ENCODE results near the gene ZBTB43.

ZBTB43 gene

DNA sequence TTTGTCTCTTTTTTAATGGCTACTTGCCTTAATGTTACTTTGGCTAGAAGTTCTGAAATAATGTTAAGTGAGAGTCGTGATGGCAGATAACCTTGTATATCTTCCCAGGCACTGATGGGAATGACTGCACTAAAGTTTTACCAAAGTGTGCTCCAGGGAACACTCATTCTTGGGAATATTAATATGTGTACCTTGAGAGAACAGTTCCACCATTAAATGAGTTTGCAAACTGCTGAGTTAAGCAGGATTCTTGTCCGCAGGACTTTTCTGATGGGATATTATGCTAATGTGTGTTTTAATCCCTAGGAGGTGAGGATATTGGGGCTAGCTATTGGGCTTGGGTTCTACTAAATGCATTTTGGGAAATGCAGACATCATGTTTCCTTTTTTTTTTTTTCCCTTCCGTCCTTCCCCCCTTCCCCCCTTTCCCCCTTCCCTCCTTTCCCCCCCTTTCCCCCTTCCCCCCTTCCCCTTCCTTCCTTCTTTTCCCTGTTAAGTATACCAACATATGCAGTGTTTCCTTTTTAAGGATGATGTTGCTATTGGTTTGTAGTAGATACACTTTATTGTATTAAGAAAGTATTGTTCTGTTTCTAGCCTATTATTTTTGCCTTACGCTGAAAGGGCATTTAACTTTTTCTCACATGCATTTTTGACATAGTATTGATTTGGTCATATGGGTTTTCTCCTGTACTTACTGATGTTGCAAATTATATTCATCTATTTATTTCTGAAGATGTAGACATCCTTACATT lies 71.1 kb downstream of the ZBTB43 start:
- H3K36me3 Mint-ChIP-seq = peaks cover 4% of the 10 kb centered on the region
- no peaks in the 10 kb centered on the region for H3K9me3 Mint-ChIP-seq (ENCODE audit: low read depth)
- H3K27me3 Mint-ChIP-seq = no peaks in the 10 kb centered on the region
- no peak overlapping the region for H3K4me3 Mint-ChIP-seq
- H3K4me1 Mint-ChIP-seq (ENCODE audit: low read depth) = peaks cover 32% of the 10 kb centered on the region
- H3K27ac Mint-ChIP-seq = no peak overlapping the region

DNA sequence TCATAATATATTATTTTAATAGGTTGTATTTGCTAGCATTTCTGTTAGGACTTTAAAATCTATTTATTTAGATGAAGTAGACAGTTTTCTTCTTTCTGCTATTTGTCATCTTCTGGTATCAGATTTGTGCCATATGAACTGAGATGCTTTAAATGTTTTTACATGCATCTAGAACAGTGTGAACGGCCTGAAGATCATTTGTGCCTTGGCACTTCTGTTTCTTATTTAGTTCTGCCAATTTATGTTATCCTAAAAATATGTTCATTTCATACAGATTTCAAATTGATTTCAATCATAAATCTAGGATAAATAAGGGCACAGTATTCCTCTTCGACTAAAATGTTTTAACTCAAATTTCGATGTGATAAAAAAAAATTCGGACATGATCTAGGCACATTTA lies 71.7 kb downstream of the ZBTB43 start:
- Mint-ChIP-seq H3K27me3 (no peaks in the 10 kb centered on the region), H3K27ac (no peak overlapping the region), H3K4me1 (ENCODE audit: low read depth) (peaks cover 32% of the 10 kb centered on the region), H3K9me3 (ENCODE audit: low read depth) (no peaks in the 10 kb centered on the region), H3K36me3 (peaks cover 4% of the 10 kb centered on the region), H3K4me3 (no peak overlapping the region)

DNA sequence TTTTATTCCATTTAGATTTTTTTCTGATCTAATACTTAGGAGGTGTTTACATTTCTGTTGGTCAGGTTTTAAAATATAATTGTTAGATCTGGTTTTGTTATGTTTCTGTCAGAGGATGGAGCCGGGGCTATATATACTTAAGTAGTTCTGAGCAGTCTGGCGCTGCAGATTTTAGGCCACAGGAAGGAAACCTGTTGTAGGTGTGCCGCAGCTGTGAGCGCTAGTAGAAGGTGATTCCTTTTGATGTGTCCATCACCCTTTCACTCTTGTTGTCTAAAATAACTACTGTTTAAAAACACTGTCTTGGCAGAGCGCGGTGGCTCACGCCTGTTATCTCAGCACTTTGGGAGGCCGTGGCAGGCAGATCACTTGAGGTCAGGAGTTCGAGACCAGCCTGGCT lies 72.6 kb downstream of the ZBTB43 start:
- Mint-ChIP-seq H3K36me3 (peaks cover 8% of the 10 kb centered on the region), H3K4me3 (no peak overlapping the region), H3K9me3 (ENCODE audit: low read depth) (no peaks in the 10 kb centered on the region), H3K27ac (no peak overlapping the region), H3K27me3 (no peaks in the 10 kb centered on the region), H3K4me1 (ENCODE audit: low read depth) (peaks cover 29% of the 10 kb centered on the region)

DNA sequence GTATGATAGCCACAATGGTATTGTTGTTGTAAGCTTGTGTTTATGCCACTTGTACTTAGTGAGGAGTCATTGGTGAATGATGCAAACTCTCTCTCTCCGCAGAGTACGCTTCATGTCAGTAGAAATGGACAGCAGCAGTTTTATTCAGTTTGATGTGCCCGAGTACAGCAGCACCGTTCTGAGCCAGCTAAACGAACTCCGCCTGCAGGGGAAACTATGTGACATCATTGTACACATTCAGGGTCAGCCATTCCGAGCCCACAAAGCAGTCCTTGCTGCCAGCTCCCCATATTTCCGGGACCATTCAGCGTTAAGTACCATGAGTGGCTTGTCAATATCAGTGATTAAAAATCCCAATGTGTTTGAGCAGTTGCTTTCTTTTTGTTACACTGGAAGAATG lies 74.4 kb downstream of the ZBTB43 start:
- Mint-ChIP-seq H3K4me1 (ENCODE audit: low read depth) (peaks cover 22% of the 10 kb centered on the region), H3K27ac (no peak overlapping the region), H3K4me3 (no peak overlapping the region), H3K27me3 (no peaks in the 10 kb centered on the region), H3K36me3 (peaks cover 8% of the 10 kb centered on the region), H3K9me3 (ENCODE audit: low read depth) (no peaks in the 10 kb centered on the region)

DNA sequence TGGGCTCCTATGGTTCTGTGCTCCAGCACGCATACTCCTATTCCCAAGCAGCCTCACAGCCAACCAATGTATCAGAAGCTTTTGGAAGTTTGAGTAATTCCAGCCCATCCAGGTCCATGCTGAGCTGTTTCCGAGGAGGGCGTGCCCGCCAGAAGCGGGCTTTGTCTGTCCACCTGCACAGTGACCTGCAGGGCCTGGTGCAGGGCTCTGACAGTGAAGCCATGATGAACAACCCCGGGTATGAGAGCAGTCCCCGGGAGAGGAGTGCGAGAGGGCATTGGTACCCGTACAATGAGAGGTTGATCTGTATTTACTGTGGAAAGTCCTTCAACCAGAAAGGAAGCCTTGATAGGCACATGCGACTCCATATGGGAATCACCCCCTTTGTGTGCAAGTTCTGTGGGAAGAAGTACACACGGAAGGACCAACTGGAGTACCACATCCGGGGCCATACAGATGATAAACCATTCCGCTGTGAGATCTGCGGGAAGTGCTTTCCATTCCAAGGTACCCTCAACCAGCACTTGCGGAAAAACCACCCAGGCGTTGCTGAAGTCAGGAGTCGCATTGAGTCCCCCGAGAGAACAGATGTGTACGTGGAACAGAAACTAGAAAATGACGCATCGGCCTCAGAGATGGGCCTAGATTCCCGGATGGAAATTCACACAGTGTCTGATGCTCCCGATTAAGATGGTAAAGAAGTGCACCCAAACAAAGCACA lies 75.5 kb downstream of the ZBTB43 start:
- Mint-ChIP-seq H3K27ac (no peak overlapping the region), H3K4me3 (no peak overlapping the region), H3K4me1 (ENCODE audit: low read depth) (peaks cover 21% of the 10 kb centered on the region), H3K27me3 (no peaks in the 10 kb centered on the region), H3K9me3 (ENCODE audit: low read depth) (no peaks in the 10 kb centered on the region), H3K36me3 (peaks cover 8% of the 10 kb centered on the region)

DNA sequence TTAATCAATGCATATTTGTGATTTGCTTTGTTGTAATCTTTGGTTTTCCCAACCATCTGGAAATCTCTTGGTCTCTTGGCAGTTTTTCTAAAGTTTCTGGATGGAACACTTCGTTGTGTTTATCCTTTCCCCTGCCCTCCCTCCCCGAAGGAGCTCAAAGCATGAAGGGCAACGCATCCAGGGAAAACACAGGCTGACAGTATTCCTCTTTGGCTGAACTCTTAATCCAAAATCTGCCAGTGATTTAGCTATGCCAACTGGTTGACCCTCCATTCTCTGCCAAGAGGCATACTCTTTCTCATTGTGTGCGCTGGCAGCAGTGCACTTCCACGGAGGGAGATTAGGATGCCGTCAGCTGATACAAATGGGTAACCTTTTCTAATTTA lies 76.1 kb downstream of the ZBTB43 start:
- Mint-ChIP-seq H3K27ac (no peak overlapping the region), H3K9me3 (ENCODE audit: low read depth) (no peaks in the 10 kb centered on the region), H3K4me3 (no peak overlapping the region), H3K36me3 (peaks cover 8% of the 10 kb centered on the region), H3K27me3 (no peaks in the 10 kb centered on the region), H3K4me1 (ENCODE audit: low read depth) (peaks cover 18% of the 10 kb centered on the region)

DNA sequence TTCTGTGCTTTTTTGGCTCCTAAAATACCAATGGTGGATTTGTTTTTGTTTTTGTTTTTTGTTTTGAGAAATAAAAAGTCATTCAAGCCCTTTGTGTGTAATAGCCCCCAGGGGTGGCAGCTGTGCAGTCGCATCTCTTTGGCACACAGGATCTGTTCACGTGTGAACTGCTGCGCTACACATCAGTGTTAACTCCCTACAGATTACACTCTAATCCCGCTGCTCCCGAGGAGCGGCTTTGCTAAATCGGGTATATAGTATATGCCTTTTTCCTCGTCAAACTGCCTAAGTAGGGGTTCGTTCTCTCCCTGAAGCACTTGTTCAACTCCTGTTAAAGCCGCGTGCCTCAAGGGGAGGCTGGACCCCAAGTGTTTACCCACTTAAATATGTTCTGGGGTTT lies 77.9 kb downstream of the ZBTB43 start:
- Mint-ChIP-seq H3K9me3 (ENCODE audit: low read depth) (no peaks in the 10 kb centered on the region), H3K27me3 (no peaks in the 10 kb centered on the region), H3K4me1 (ENCODE audit: low read depth) (peaks cover 1% of the 10 kb centered on the region), H3K27ac (no peak overlapping the region), H3K36me3 (peaks cover 8% of the 10 kb centered on the region), H3K4me3 (no peak overlapping the region)

DNA sequence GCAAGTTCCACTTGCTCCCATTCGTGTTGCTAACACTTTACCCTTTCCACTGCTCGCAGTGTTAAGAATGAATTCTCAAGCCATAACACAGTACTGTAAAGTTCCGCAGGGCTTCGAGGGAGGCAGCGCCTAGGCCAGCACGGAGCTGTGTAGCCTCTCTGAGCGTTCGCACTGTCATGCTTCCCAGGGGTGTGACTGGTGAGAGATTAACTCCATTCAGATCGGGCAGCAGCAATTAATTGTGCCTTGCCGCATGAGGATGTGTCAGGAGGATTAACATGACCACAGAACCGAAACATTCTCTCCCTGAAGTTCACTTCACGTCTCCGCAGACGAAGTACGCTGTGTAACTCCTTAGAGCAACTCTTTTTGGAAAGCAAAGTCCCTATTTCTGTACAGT lies 78.8 kb downstream of the ZBTB43 start:
- no peaks in the 10 kb centered on the region for H3K27me3 Mint-ChIP-seq
- no peaks in the 10 kb centered on the region for H3K9me3 Mint-ChIP-seq (ENCODE audit: low read depth)
- H3K4me3 Mint-ChIP-seq = no peak overlapping the region
- no peak overlapping the region for H3K27ac Mint-ChIP-seq
- H3K36me3 Mint-ChIP-seq = peaks cover 8% of the 10 kb centered on the region
- peaks cover 1% of the 10 kb centered on the region for H3K4me1 Mint-ChIP-seq (ENCODE audit: low read depth)

DNA sequence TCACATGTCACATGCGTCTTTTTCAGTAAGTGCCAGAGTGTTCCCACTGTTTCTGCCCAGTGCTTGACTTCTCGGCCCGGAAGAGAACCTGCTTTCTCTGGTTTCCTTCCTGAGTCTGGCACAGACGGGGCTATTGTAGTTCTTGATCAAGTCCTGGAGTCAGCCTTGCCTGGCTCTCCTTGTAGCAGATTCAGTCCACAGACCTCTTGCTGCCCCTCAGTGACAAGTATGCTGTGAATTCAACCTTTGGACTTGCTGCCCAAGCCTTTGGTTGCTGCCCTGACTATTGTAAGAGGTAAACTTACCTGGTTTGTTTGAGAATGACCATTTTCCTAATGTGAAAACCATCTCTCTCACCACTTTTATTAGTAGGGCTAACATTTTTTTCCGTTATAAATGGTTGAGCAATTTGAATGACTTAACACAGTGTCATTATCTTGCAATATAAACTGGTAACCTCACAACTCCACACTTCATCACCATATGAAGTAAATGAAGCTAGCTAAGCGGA lies 80.3 kb downstream of the ZBTB43 start:
- Mint-ChIP-seq H3K9me3 (ENCODE audit: low read depth) (no peaks in the 10 kb centered on the region), H3K4me1 (ENCODE audit: low read depth) (no peaks in the 10 kb centered on the region), H3K4me3 (no peak overlapping the region), H3K27me3 (no peaks in the 10 kb centered on the region), H3K36me3 (peaks cover 4% of the 10 kb centered on the region), H3K27ac (no peak overlapping the region)

DNA sequence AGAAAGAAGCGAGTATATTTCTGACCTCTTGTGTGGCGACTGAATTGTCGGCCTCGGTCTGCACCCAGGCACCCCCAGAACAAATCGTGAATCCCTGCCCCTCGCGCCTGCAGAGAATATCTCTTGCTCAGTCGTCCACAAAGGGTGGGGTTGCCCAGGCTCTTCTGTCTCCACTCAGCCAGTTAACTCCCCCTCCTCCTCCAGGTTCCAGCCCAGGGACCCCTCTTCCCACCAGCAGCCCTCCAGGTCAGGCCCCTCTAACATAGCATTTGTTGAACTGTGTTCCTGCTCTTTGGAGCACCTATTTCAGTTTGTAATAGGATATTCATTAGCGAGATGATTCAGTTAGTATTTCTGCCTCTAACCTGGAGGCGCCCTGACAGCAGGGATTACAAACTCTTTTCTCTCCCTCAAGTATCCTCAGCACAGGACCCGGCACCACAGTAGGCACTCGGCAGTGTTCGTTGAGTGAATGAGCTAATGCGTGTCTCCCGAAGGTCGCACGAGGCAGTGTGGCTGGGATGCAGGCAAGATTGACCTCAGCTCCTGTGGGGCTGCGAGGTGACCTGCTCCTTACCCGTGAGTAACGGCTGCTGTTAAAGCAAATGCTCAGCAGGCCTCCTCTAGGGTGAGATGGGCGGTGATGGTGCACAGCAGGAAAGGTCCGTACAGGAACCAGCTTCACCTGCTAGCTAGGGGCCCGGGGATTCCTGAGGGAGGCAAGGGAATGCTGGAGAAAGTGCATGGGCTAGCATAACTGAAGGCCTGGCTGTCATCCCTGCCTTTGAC lies 81.4 kb downstream of the ZBTB43 start:
- H3K36me3 Mint-ChIP-seq = peaks cover 4% of the 10 kb centered on the region
- H3K27ac Mint-ChIP-seq = no peak overlapping the region
- no peaks in the 10 kb centered on the region for H3K4me1 Mint-ChIP-seq (ENCODE audit: low read depth)
- no peaks in the 10 kb centered on the region for H3K9me3 Mint-ChIP-seq (ENCODE audit: low read depth)
- no peak overlapping the region for H3K4me3 Mint-ChIP-seq
- no peaks in the 10 kb centered on the region for H3K27me3 Mint-ChIP-seq

DNA sequence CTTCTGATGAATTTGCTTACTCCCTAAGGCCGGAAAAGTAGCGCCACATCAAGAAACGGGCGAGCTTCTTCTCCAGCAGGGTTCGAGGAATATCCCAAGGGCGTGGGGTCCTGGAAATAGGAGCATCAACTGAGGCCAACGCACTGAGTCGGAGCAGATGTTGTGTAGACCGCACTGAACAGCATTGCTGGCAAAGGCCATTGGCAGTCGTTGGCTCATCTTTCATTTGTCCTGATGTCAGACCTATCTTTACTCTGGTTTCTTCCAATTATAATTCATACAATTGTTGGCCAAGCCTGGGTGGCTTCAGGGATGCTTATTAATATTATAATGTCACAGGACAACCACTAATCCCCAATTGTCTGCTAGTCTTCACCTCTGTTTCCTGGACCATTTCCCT lies 82.1 kb downstream of the ZBTB43 start:
- no peaks in the 10 kb centered on the region for H3K27me3 Mint-ChIP-seq
- no peaks in the 10 kb centered on the region for H3K4me1 Mint-ChIP-seq (ENCODE audit: low read depth)
- H3K36me3 Mint-ChIP-seq = peaks cover 3% of the 10 kb centered on the region
- H3K9me3 Mint-ChIP-seq (ENCODE audit: low read depth) = no peaks in the 10 kb centered on the region
- no peak overlapping the region for H3K27ac Mint-ChIP-seq
- no peak overlapping the region for H3K4me3 Mint-ChIP-seq
